Liver (tissue), 9 donors: ENCODE results near the gene PIEZO1. TPM values are rescaled to one million over a fixed set of nuclear protein-coding genes. Genes with fewer than 3 reads are reported as not detected.

ENCODE experiments used
- DNase-seq: peaks from one replicate; pipeline ENCODE4 v3.0.0-alpha.2; 2017; ENCODE audit warnings: low spot score
- H3K27ac ChIP-seq, 2 donors: one replicate each; pipeline ENCODE4 v1.7.0; 2013; ENCODE audit warnings: inconsistent platforms in 2 of 2, low read length in 2 of 2, control low read depth in 1 of 2, low read depth in 1 of 2, mild to moderate bottlenecking in 1 of 2
- H3K27me3 ChIP-seq, 4 donors: one replicate each; pipeline versions ENCODE4 v1.6.1 to v1.7.0; 2013; ENCODE audit warnings: low read length in 3 of 4, inconsistent platforms in 1 of 4, mild to moderate bottlenecking in 1 of 4, moderate library complexity in 1 of 4; ENCODE audit not compliant: control insufficient read depth in 4 of 4, insufficient read depth in 4 of 4
- H3K36me3 ChIP-seq, 4 donors: one replicate each; pipeline versions ENCODE4 v1.6.1 to v1.7.0; 2013; ENCODE audit warnings: low read length in 3 of 4, mild to moderate bottlenecking in 3 of 4, low read depth in 1 of 4, moderate library complexity in 1 of 4; ENCODE audit not compliant: control insufficient read depth in 4 of 4, insufficient read depth in 3 of 4
- H3K4me1 ChIP-seq, 4 donors: one replicate each; pipeline versions ENCODE4 v1.6.1 to v1.7.0; 2013; ENCODE audit warnings: low read length in 3 of 4, mild to moderate bottlenecking in 3 of 4, moderate library complexity in 1 of 4; ENCODE audit not compliant: control insufficient read depth in 4 of 4, insufficient read depth in 4 of 4
- H3K4me3 ChIP-seq, 3 donors: one replicate each; pipeline versions ENCODE4 v1.6.1 to v1.7.0; 2013; ENCODE audit warnings: low read length in 3 of 3, control low read depth in 1 of 3, low read depth in 1 of 3, mild to moderate bottlenecking in 1 of 3
- H3K9ac ChIP-seq, 2 donors: one replicate each; pipeline ENCODE4 v1.7.0; 2013; ENCODE audit warnings: low read length in 2 of 2, mild to moderate bottlenecking in 2 of 2, moderate library complexity in 2 of 2, control low read depth in 1 of 2, low read depth in 1 of 2
- H3K9me3 ChIP-seq, 4 donors: one replicate each; pipeline versions ENCODE4 v1.6.1 to v1.7.0; 2013; ENCODE audit warnings: low read length in 3 of 4; ENCODE audit not compliant: control insufficient read depth in 4 of 4
- EGR1 ChIP-seq, 2 donors: IDR thresholded peaks; 2 replicates each; pipeline ENCODE4 v1.6.1; 2016 to 2018; ENCODE audit warnings: antibody characterized with exemption in 2 of 2, low read depth in 2 of 2
- FOXA1 ChIP-seq: IDR thresholded peaks from 2 replicates; pipeline ENCODE4 v1.6.1; 2016; ENCODE audit warnings: antibody characterized with exemption
- FOXA2 ChIP-seq: IDR thresholded peaks from 2 replicates; pipeline ENCODE4 v1.6.1; 2016; ENCODE audit warnings: antibody characterized with exemption
- GABPA ChIP-seq, 2 donors: IDR thresholded peaks in 1 of 2; conservative IDR thresholded peaks in 1 of 2; 2 replicates each; pipeline ENCODE4 v1.6.1; 2016; ENCODE audit warnings: antibody characterized with exemption in 2 of 2, mild to moderate bottlenecking in 1 of 2, moderate library complexity in 1 of 2
- HNF4A ChIP-seq, 2 donors: conservative IDR thresholded peaks; 2 replicates each; pipeline ENCODE4 v1.6.1; 2016; ENCODE audit warnings: antibody characterized with exemption in 2 of 2, mild to moderate bottlenecking in 2 of 2
- HNF4G ChIP-seq: IDR thresholded peaks from 2 replicates; pipeline ENCODE4 v1.6.1; 2016; ENCODE audit warnings: antibody characterized with exemption
- JUND ChIP-seq, 2 donors: IDR thresholded peaks; 2 replicates each; pipeline ENCODE4 v1.6.1; 2016; ENCODE audit warnings: antibody characterized with exemption in 2 of 2
- NR2F2 ChIP-seq: IDR thresholded peaks from 2 replicates; pipeline ENCODE4 v1.6.1; 2016; ENCODE audit warnings: antibody characterized with exemption
- RAD21 ChIP-seq, 2 donors: IDR thresholded peaks; 2 replicates each; pipeline ENCODE4 v1.6.1; 2016; ENCODE audit warnings: antibody characterized with exemption in 2 of 2, mild to moderate bottlenecking in 2 of 2
- RXRA ChIP-seq, 2 donors: IDR thresholded peaks; 2 replicates each; pipeline ENCODE4 v1.6.1; 2017 to 2018; ENCODE audit warnings: antibody characterized with exemption in 2 of 2, mild to moderate bottlenecking in 1 of 2
- SP1 ChIP-seq: IDR thresholded peaks from 2 replicates; pipeline ENCODE4 v1.6.1; 2018; ENCODE audit warnings: antibody characterized with exemption, mild to moderate bottlenecking
- TAF1 ChIP-seq: conservative IDR thresholded peaks from 2 replicates; pipeline ENCODE4 v1.6.1; 2016; ENCODE audit warnings: antibody characterized with exemption, mild to moderate bottlenecking
- YY1 ChIP-seq: IDR thresholded peaks from 2 replicates; pipeline ENCODE4 v1.6.1; 2016; ENCODE audit warnings: antibody characterized with exemption, mild to moderate bottlenecking
- WGBS: extraction: QIAGEN DNeasy Blood & Tissue Kit; methylation state at CpG from one replicate; pipeline ENCODE4 v1.1.7; 2013; 5-methylcytosine and 5-hydroxymethylcytosine counted together
- polyA plus RNA-seq, 2 donors: library from polyadenylated mRNA; stranded (reverse) in 1 of 2; unstranded in 1 of 2; fragments of 200-250 nt in 1 of 2; fragments of >200 nt in 1 of 2; fragmentation: Nextera tagmentation in 1 of 2; extraction: Ambion mirVana in 1 of 2; gene quantifications; one replicate each; pipeline versions ENCODE4 v1.2.1 to v1.2.3, GENCODE V29; 2013 to 2015
- total RNA-seq, 2 donors: library from RNA; depleted of rRNA; stranded (reverse); fragments of >200 nt; gene quantifications; one replicate each; pipeline ENCODE4 v1.2.3, GENCODE V29; 2014
- TF ChIP-seq, protein P1 (sequence below): IDR thresholded peaks from 2 replicates; pipeline ENCODE4 v1.6.1; 2016; ENCODE audit warnings: antibody characterized with exemption
- TF ChIP-seq, protein P2 (sequence below): IDR thresholded peaks from 2 replicates; pipeline ENCODE4 v1.6.1; 2016; ENCODE audit warnings: antibody characterized with exemption
- TF ChIP-seq, protein P3 (sequence below): IDR thresholded peaks from 2 replicates; pipeline ENCODE4 v1.6.1; 2016; ENCODE audit warnings: antibody characterized with exemption
- TF ChIP-seq, protein P4 (sequence below): fragments of 150-350 bp; IDR thresholded peaks from 2 replicates; pipeline ENCODE4 v1.5.1; 2017; ENCODE audit warnings: improper control_type of control experiment, low read depth, low read length; ENCODE audit not compliant: missing input control
- TF ChIP-seq, protein P5 (sequence below): IDR thresholded peaks from 2 replicates; pipeline ENCODE4 v1.6.1; 2016; ENCODE audit warnings: antibody characterized with exemption, mild to moderate bottlenecking
- donor health status: healthy.
- donor health status: healthy.
- donor health status: healthy.
- donor health status: healthy.
- donor health status: healthy.

Gene PIEZO1
- total and polyA plus RNA-seq, 4 donors = 15.3 to 74.7 (median 59.2) TPM

DNA sequence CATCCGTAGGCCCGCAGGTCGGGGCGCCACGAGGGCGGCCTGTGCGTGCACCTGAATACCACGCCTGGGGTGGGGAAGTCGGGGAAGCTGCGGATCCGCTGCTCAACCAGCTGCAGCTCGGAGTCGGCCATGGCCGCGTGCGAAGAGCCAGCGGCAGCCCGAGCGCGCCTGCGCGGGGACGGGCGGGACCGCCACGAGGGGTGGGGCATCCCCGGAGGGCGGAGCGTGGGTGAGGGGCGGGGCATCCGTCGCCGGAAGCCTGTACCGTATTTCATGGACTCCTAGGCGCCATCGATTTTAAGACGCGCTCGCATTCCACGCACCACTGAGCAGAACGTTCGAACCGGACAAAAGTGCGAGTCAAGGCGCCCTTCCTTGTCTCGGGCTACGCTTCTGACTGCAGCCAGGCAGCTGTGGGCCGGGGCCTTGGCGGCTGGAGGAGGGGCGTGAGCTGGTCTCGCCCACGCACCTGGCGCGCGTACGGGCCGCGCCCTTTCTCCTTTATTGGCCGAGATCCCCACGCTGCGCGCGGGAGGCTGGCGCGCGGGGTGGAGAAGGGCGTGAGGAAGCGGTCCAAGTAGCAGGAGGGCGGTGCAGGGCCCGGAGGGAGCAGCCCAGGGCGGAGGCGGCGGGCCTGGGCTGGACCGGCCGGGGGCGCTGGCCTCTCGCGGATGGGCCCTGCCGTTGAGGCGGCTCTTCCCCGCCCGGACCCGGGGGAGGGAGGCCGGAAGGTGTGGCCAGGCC is 26.9 kb upstream of the PIEZO1 start, which contains the start of gene APRT:
Gene APRT (minus strand): TSS at position 160 of the 744 bp plus-strand sequence. CDS start 29 bp downstream, at position 131.
- Histone ChIP-seq H3K27me3 (no peaks in the 10 kb centered on the region), H3K4me3 (peak within 1 kb of the TSS; percentile 72 to 84 (median 83)), H3K4me1 (peaks cover 3 to 24% (median 13%) of the 10 kb centered on the region in 4 donors), H3K9me3 (no peaks in the 10 kb centered on the region), H3K9ac (peak within 1 kb of the TSS in 1 of 2 donors; percentile 73), H3K27ac (peak within 1 kb of the TSS; percentile 73 to 74), H3K36me3 (peaks cover 0 to 8% (median 3%) of the 10 kb centered on the region in 4 donors)
- TF ChIP-seq FOXA1 = no peak
- no peak for TF ChIP-seq GABPA (IDR thresholded peaks at IDR 0.05 in 1 of 2, conservative IDR thresholded peaks at IDR 0.05 in 1 of 2)
- TF ChIP-seq, protein P1, sequence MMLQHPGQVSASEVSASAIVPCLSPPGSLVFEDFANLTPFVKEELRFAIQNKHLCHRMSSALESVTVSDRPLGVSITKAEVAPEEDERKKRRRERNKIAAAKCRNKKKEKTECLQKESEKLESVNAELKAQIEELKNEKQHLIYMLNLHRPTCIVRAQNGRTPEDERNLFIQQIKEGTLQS = no peak
- no peak for TF ChIP-seq HNF4G
- peak; percentile 93 for TF ChIP-seq EGR1 (IDR thresholded peaks at IDR 0.05; ENCODE audit: low read depth in 2 of 2)
- TF ChIP-seq, protein P2, sequence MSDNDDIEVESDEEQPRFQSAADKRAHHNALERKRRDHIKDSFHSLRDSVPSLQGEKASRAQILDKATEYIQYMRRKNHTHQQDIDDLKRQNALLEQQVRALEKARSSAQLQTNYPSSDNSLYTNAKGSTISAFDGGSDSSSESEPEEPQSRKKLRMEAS = no peak
- TF ChIP-seq, protein P3, sequence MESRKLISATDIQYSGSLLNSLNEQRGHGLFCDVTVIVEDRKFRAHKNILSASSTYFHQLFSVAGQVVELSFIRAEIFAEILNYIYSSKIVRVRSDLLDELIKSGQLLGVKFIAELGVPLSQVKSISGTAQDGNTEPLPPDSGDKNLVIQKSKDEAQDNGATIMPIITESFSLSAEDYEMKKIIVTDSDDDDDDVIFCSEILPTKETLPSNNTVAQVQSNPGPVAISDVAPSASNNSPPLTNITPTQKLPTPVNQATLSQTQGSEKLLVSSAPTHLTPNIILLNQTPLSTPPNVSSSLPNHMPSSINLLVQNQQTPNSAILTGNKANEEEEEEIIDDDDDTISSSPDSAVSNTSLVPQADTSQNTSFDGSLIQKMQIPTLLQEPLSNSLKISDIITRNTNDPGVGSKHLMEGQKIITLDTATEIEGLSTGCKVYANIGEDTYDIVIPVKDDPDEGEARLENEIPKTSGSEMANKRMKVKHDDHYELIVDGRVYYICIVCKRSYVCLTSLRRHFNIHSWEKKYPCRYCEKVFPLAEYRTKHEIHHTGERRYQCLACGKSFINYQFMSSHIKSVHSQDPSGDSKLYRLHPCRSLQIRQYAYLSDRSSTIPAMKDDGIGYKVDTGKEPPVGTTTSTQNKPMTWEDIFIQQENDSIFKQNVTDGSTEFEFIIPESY = no peak
- no peak for TF ChIP-seq RXRA (IDR thresholded peaks at IDR 0.05)
- TF ChIP-seq SP1 = peak; percentile 55
- TF ChIP-seq NR2F2 = no peak
- TF ChIP-seq TAF1 = no peak
- TF ChIP-seq, protein P4, sequence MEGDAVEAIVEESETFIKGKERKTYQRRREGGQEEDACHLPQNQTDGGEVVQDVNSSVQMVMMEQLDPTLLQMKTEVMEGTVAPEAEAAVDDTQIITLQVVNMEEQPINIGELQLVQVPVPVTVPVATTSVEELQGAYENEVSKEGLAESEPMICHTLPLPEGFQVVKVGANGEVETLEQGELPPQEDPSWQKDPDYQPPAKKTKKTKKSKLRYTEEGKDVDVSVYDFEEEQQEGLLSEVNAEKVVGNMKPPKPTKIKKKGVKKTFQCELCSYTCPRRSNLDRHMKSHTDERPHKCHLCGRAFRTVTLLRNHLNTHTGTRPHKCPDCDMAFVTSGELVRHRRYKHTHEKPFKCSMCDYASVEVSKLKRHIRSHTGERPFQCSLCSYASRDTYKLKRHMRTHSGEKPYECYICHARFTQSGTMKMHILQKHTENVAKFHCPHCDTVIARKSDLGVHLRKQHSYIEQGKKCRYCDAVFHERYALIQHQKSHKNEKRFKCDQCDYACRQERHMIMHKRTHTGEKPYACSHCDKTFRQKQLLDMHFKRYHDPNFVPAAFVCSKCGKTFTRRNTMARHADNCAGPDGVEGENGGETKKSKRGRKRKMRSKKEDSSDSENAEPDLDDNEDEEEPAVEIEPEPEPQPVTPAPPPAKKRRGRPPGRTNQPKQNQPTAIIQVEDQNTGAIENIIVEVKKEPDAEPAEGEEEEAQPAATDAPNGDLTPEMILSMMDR = peak; percentile 24
- no peak for TF ChIP-seq HNF4A (conservative IDR thresholded peaks at IDR 0.05)
- TF ChIP-seq JUND (IDR thresholded peaks at IDR 0.05) = no peak
- TF ChIP-seq RAD21 (IDR thresholded peaks at IDR 0.05) = no peak
- TF ChIP-seq FOXA2 = no peak
- peak; percentile 67 for TF ChIP-seq YY1
- TF ChIP-seq, protein P5, sequence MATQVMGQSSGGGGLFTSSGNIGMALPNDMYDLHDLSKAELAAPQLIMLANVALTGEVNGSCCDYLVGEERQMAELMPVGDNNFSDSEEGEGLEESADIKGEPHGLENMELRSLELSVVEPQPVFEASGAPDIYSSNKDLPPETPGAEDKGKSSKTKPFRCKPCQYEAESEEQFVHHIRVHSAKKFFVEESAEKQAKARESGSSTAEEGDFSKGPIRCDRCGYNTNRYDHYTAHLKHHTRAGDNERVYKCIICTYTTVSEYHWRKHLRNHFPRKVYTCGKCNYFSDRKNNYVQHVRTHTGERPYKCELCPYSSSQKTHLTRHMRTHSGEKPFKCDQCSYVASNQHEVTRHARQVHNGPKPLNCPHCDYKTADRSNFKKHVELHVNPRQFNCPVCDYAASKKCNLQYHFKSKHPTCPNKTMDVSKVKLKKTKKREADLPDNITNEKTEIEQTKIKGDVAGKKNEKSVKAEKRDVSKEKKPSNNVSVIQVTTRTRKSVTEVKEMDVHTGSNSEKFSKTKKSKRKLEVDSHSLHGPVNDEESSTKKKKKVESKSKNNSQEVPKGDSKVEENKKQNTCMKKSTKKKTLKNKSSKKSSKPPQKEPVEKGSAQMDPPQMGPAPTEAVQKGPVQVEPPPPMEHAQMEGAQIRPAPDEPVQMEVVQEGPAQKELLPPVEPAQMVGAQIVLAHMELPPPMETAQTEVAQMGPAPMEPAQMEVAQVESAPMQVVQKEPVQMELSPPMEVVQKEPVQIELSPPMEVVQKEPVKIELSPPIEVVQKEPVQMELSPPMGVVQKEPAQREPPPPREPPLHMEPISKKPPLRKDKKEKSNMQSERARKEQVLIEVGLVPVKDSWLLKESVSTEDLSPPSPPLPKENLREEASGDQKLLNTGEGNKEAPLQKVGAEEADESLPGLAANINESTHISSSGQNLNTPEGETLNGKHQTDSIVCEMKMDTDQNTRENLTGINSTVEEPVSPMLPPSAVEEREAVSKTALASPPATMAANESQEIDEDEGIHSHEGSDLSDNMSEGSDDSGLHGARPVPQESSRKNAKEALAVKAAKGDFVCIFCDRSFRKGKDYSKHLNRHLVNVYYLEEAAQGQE = no peak
- DNase-seq = peak; percentile 99
- WGBS = 1% methylated on average over 84 of the region's 84 CpGs
